GM21423 (cell line): ENCODE results near the gene SLC23A3.

Experiments used
- ATAC-seq: cut with Tn5 transposase; IDR thresholded peaks from one replicate; pipeline ENCODE4 v1.9.1; 2021; ENCODE audit warnings: mild to moderate bottlenecking, moderate library complexity; ENCODE audit not compliant: unreplicated experiment

SLC23A3 gene

DNA sequence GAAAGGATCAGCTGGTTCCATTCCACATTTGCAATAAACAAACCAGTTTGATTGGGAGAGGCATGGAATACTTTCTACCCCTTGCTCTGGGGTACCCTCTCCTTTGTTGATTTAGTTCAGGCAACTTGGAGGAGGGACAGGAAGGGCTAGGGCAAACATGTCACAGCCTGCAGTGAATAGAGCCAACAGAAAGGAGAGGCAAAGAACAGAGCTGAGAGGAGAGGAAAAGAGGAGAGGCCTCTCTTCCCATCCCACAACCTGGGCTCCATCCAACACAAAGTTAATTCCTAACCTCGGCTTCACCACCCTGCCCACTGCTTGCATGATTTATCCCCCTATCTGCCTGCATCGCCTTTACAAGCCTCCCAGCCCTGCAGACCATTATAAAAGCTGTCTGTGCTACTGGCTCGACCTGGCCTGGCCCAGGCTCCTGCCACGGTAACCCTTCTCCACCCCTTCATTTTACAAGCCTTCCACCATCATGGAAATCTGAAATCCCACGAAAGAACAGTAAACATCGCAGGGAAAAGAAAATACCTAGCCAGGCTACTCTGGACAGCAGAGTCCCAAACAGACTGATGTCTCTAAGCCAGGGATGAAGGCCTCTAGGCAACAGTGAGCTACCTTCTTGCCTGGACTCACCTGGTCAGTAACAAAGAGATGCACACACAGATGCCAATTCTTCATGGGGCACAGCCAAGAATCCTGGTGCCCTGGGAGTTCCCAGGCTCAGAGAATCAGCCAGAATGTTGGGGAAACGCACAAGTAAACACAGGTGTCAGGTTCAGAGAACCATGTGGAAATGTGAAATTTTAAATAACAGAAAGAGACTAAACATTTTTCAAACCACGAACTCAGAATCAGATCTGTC is 52.8 kb downstream of the SLC23A3 start:
- no peak for ATAC-seq

DNA sequence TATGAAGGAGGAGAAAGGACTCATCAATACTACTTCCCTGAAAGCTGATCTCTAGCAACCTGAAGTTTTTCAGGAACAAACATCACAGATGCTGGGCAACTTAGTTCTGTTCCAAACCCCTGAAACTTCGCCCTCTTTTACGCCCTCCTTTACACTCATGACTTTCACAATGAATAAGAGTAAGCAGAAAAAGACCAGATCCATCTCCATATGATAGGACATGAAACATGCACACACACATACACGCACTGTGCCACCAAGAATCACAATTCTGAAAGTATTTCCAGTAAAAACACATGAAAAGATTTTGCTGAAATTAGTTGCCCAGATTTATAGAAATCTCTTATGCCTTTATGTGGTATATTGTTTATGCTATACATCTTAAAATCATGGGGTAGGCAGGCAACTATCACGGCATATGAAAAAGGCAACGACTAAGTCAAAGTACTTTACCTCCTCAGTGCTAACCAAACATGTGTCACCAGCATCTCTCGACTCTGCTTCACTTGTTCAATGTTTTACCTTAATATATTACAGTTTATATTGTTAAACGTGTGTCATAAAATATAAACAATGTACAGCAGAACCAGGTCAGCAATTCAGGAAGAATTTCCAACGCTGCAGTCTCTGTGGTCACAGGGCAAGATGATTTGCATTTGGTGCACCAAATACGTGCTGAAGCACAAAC is 57.0 kb downstream of the SLC23A3 start:
- no peak for ATAC-seq

DNA sequence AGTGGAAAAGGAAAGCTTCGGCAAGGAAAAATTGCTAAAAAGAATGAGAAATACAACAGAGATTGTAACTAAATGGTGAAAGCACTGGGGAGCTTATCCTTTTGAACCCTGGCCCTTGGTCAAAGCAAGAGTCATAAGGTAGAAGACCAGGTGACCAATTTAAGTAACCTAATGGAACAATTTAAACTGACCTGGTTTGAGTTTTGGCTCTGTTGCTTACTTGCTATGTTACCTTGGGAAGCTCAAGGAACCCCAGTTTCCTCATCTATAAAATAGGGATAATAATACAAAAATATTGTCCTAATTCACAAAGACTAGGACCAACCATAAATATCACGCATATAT is 57.8 kb downstream of the SLC23A3 start:
- no peak for ATAC-seq
